ENCODE data around the gene NOL3.

NOL3 gene

GRCh38 chr16:67190448-67191399, 20.4 kb downstream of the NOL3 start:
- no peak for DNase-seq

- DNase-seq: no peak
Observed at GRCh38 chr16:67191411-67191994, 21.2 kb downstream of the NOL3 start.

DNA sequence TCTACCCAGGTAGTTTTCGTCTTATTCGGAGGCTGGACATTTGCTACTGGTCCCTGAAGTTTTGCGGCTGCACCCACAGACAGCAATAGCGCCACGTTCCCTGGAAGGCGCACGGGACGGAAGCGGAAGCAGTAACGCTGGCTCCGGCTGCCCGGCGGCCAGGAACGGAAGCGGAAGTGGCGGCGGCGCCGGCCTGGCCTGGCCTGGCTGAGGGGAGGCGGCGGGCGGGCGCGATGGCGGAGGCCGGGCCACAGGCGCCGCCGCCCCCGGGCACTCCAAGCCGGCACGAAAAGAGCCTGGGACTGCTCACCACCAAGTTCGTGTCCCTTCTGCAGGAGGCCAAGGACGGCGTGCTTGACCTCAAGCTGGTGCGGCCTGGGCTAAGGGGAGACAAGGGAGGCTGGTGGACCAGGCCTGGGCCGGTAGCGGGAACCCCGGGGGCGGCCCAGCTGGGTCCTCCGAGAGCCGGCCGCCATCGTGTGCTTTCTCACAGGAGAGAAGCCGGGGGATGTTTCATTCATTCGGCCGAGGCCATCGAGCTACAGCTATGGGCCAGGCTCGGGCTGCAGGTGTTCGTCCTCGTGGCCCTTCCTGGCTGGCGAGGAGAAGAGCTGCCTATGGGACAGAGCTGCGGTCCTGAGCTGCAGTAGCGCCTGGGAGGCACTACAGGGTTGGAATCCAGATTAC, 21.8 kb downstream of the NOL3 start, which contains the start of gene E2F4:
Gene E2F4, plus strand, starts transcription at position 161 of the 687 bp plus-strand sequence. Its CDS starts 73 bp downstream, at position 234.
- peak; percentile 93 for DNase-seq

DNA sequence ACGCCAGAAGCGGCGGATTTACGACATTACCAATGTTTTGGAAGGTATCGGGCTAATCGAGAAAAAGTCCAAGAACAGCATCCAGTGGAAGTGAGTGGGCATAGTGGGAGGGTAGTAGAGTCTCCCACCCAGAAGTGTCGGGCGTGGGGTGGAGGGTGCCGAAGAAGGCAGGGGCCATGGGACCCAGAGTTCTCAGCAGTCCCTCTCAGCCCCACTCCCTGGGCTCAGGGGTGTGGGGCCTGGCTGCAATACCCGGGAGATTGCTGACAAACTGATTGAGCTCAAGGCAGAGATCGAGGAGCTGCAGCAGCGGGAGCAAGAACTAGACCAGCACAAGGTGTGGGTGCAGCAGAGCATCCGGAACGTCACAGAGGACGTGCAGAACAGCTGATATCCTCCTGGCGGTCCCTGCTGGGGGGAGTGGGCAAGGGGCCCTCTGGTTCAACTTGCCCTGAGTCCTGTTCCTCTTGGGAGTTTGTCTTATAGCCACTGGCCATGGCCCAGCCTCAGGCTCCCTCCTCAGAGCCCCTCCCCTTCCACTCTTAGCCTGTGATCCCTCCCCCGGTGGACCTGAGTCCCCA, 22.5 kb downstream of the NOL3 start:
- DNase-seq: no peak

GRCh38 chr16:67193536-67193935, 23.2 kb downstream of the NOL3 start:
- no peak for DNase-seq

DNA sequence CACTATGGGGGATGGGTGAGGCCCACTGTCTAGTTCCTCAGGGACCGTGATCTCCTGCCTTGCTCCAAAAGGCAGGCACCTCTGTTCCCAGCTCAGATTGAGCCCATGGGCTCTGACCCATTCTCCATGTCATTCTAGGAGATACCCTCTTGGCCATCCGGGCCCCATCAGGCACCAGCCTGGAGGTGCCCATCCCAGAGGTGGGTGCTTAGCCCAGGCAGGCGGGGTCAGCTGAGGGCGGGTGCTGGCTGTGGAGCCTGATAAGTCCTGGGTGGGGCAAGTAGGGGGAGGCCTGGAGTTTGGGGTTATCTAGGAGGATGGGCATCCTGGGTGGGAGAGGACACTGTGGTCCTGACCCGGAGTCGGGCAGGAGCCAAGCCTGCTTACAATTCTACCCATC, 23.9 kb downstream of the NOL3 start:
- DNase-seq: no peak

DNA sequence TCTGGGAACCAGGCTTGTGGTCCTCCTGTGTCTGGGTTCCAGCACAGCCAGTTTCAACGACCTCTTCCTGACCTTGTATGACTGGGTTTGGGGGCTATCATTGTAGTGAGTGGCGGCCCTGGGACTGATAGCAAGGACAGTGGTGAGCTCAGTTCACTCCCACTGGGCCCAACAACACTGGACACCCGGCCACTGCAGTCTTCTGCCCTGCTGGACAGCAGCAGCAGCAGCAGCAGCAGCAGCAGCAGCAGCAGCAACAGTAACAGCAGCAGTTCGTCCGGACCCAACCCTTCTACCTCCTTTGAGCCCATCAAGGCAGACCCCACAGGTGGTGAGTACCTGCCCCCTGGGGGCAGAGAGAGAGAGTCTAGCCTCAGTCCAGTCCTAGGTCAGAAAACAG, 25.3 kb downstream of the NOL3 start:
- DNase-seq: no peak

DNA sequence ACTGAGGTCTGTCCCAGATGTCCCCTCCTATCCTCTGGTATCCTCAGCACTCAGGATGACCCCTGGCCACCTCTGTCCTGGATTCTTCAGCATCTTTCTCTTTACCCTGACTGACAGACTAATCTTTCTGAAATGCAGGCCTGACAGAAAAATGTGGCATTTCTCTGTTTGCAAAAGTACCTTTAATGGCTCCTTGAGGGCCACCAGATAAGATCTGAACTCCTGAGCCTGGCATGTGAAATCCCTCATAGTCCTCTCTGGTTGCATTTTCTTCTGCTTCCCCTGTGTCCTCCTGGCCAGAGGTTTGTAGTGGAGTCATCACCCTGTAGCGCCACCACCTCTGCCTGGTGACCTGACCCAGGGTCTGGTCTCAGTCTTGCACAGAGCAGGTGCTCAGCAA, 26.5 kb downstream of the NOL3 start:
- no peak for DNase-seq

GRCh38 chr16:67197704-67198103, 27.4 kb downstream of the NOL3 start:
- no peak for DNase-seq

- no peak for DNase-seq
Observed at GRCh38 chr16:67198238-67198734, 27.9 kb downstream of the NOL3 start.

GRCh38 chr16:67199011-67199807, 28.9 kb downstream of the NOL3 start, which contains the start of gene ELMO3:
Gene ELMO3 (plus strand): TSS chr16:67199131. CDS start chr16:67199327, 196 bp downstream.
- no peak for DNase-seq

- no peak for DNase-seq
Observed at GRCh38 chr16:67199808-67200198, 29.5 kb downstream of the NOL3 start.

GRCh38 chr16:67200491-67200890, 30.2 kb downstream of the NOL3 start:
- no peak for DNase-seq

GRCh38 chr16:67201411-67202345, 31.3 kb downstream of the NOL3 start:
- no peak for DNase-seq

DNA sequence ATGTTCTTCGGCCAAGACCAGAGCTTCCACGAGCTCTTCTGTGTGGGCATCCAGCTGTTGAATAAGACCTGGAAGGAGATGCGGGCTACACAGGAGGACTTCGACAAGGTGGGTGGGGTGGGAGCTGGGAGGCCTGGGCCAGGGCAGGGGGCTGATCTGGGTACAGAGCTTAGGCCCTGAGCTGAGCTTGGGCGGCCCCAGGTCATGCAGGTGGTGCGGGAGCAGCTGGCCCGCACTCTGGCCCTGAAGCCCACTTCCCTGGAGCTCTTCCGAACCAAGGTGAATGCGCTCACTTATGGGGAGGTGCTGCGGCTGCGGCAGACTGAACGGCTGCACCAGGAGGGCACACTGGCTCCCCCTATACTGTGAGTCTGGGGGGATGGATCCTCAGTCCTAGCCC, 32.1 kb downstream of the NOL3 start:
- no peak for DNase-seq

DNA sequence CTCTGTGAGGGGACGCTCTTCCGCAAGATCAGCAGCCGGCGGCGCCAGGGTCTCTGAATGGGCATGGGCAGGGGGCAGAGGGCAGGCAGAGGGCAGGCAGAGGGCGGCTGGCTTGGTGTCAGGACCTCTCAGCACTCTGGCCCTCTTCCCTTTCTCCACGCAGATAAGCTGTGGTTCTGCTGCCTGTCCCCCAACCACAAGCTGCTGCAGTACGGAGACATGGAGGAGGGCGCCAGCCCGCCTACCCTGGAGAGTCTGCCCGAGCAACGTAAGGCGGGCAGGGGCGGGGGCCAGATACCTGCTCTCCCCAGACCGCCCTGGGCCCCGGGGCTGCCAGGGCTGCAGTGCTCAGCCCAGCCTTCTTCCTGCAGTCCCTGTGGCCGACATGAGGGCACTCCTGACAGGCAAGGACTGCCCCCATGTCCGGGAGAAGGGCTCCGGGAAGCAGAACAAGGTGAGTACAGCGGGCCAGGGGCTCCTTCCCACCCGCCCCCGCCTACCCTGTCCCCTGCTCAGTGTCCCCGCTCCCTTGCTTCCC, 32.7 kb downstream of the NOL3 start:
- no peak for DNase-seq

DNA sequence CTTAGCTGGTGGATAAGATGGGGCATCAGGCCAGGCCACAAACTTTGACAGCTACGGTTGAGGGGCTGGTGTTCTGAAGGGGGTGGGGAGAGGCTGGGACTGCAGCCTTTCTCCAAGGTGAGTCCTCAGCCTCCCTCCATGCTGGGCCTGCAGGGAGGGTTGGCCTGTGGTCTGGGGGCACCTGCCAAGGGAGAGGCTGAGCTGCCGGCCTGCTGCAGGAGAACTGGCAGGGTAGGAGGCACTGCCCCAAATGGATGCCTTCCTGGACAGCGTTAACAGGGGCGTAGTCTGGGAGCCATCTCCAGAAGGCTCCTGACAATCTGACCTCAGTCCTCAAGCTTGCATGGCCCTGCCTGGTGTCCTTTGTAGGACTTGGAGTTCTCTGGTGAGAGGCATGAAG, 33.7 kb downstream of the NOL3 start:
- DNase-seq: no peak

DNA sequence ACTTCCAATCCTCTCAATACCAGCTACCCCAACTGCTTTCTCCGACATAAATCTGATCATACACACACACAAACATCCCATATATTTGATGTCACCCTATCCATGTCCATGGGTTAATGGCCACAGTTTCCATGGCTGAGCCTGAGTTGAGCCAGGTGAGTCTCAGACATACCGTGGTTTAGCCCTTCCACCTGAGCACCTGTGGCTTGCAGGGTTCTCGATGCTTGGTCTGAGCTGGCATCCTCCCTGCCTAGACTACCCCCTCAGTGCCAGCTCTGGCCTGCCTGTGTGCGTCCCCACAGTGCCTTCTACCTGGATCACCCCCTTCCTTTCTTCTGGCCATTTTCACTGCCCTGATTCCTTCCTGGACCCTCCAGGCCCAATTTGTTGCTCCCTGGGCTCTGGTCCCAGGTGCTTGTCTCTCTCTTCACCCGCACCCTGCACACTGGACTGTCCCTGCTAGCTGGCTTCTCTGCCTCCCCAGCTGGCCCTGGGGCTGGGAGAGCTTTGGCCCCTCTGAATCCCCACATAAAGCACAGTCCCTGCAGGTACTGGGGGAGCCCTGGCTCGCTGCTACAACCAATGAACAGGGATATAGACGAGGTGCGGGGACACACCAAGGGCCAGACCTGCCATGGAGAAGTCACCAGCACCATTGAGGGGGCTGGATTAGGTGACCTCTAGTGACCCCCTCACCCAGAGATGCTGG, 35.9 kb downstream of the NOL3 start:
- no peak for DNase-seq

- DNase-seq: no peak
Observed at GRCh38 chr16:67206838-67207248, 36.5 kb downstream of the NOL3 start.

Data from activated CD8-positive, alpha-beta memory T cell treated with anti-CD3 and anti-CD28 coated beads, Interleukin-2, amount 50 U/mL, for 48 hours (primary cell).